Measurements from ENCODE around the gene COASY. TPM values are rescaled to one million over a fixed set of nuclear protein-coding genes. Genes with fewer than 3 reads are reported as not detected.

COASY gene
- polyA plus RNA-seq, 3 donors, result 53.3 to 71.0 (median 59.7) TPM

- 88 to 90% (median 89%) methylated on average over 15 of the region's 15 CpGs for WGBS, 3 donors
- no peak overlapping the region for H3K27ac ChIP-seq (ENCODE audit: low read depth, low read length)
These were observed 3.0 kb downstream of the COASY start for GRCh38 chr17:42564815-42565522.

GRCh38 chr17:42565523-42566214 lies 3.7 kb downstream of the COASY start:
- 88 to 92% (median 89%) methylated on average over 16 of the region's 16 CpGs for WGBS, 3 donors

GRCh38 chr17:42566215-42566882 lies 4.4 kb downstream of the COASY start:
- no peak overlapping the region for H3K27ac ChIP-seq (ENCODE audit: low read depth, low read length)
- 23 to 39% (median 30%) methylated on average over 28 of the region's 28 CpGs for WGBS, 3 donors

More at GRCh38 chr17:42565523-42566214, 3.7 kb downstream of the COASY start:
- no peak overlapping the region for H3K27ac ChIP-seq (ENCODE audit: low read depth, low read length)

GRCh38 chr17:42566883-42567573 lies 5.1 kb downstream of the COASY start, which contains the start of gene MLX:
Gene MLX (plus strand): TSS chr17:42567100. CDS start chr17:42567125, 25 bp downstream.
- H3K27ac ChIP-seq (ENCODE audit: low read depth, low read length), result peak within 1 kb of the TSS; percentile 73
- 0 to 1% (median 1%) methylated on average over 55 to 72 of the region's 72 CpGs for WGBS, 3 donors

GRCh38 chr17:42568341-42569111 lies 6.6 kb downstream of the COASY start:
- WGBS, 3 donors, result 82 to 88% (median 88%) methylated on average over 14 of the region's 14 CpGs
- no peak overlapping the region for H3K27ac ChIP-seq (ENCODE audit: low read depth, low read length)

- H3K27ac ChIP-seq (ENCODE audit: low read depth, low read length), result no peak overlapping the region
These were observed 9.7 kb downstream of the COASY start for GRCh38 chr17:42571435-42572225.

GRCh38 chr17:42573095-42573494 lies 11.1 kb downstream of the COASY start:
- 63 to 79% (median 71%) methylated on average over 4 of the region's 4 CpGs for whole genome bisulfite sequencing, 3 donors
- no peak overlapping the region for H3K27ac ChIP-seq (ENCODE audit: low read depth, low read length)

More at GRCh38 chr17:42571435-42572225, 9.7 kb downstream of the COASY start:
- 26 to 78% (median 65%) methylated on average over 12 of the region's 12 CpGs for WGBS, 3 donors

GRCh38 chr17:42574463-42574862 lies 12.5 kb downstream of the COASY start:
- WGBS, 3 donors, result 68 to 83% (median 73%) methylated on average over 3 of the region's 3 CpGs
- no peak overlapping the region for H3K27ac ChIP-seq (ENCODE audit: low read depth, low read length)

GRCh38 chr17:42577140-42577531 lies 15.2 kb downstream of the COASY start:
- H3K27ac ChIP-seq (ENCODE audit: low read depth, low read length), result no peak overlapping the region
- 5 to 15% (median 7%) methylated on average over 18 of the region's 18 CpGs for WGBS, 3 donors

GRCh38 chr17:42577532-42578281 lies 15.8 kb downstream of the COASY start, which contains the start of gene PSMC3IP:
Gene PSMC3IP (minus strand): TSS chr17:42577729. CDS start chr17:42577686, 43 bp downstream.
- H3K27ac ChIP-seq (ENCODE audit: low read depth, low read length), result no peak within 1 kb of the TSS
- WGBS, 3 donors, result 0% methylated on average over 52 of the region's 52 CpGs

GRCh38 chr17:42578282-42578869 lies 16.4 kb downstream of the COASY start:
- H3K27ac ChIP-seq (ENCODE audit: low read depth, low read length), result no peak overlapping the region
- 0 to 1% (median 0%) methylated on average over 20 of the region's 20 CpGs for WGBS, 3 donors

- no peak overlapping the region for H3K27ac ChIP-seq (ENCODE audit: low read depth, low read length)
- 38 to 54% (median 46%) methylated on average over 2 of the region's 2 CpGs for WGBS, 3 donors
These were observed 18.0 kb downstream of the COASY start for GRCh38 chr17:42579794-42580551.

- WGBS, 3 donors, result 91 to 92% (median 92%) methylated on average over 10 of the region's 10 CpGs
- no peak overlapping the region for H3K27ac ChIP-seq (ENCODE audit: low read depth, low read length)
These were observed 19.9 kb downstream of the COASY start for GRCh38 chr17:42581744-42582270.

GRCh38 chr17:42584880-42585279 lies 22.9 kb downstream of the COASY start:
- H3K27ac ChIP-seq (ENCODE audit: low read depth, low read length), result no peak overlapping the region
- WGBS, 3 donors, result 66 to 84% (median 78%) methylated on average over 8 to 9 of the region's 9 CpGs

- 11 to 28% (median 23%) methylated on average over 1 of the region's 1 CpG for WGBS, 3 donors
These were observed 23.4 kb downstream of the COASY start for GRCh38 chr17:42585353-42585752.

More at GRCh38 chr17:42585353-42585752, 23.4 kb downstream of the COASY start:
- no peak overlapping the region for H3K27ac ChIP-seq (ENCODE audit: low read depth, low read length)
